Neural cell (in vitro differentiated cells): ENCODE results near the gene MGLL.

ENCODE experiments used
- CTCF ChIP-seq: fragments of 450-650 bp; IDR thresholded peaks from 2 replicates; pipeline ENCODE4 v1.5.1; 2014; ENCODE audit warnings: antibody characterized with exemption, mild to moderate bottlenecking, moderate library complexity; ENCODE audit not compliant: poor library complexity, severe bottlenecking
- TAF1 ChIP-seq: IDR thresholded peaks from 2 replicates; pipeline ENCODE4 v1.6.1; 2012; ENCODE audit warnings: low read depth

GRCh38 chr3:127744875-127745274 lies 77.4 kb downstream of the MGLL start:
- TF ChIP-seq CTCF (no peak), TAF1 (no peak)
